GM12878 (cell line): ENCODE data around the gene CDC42SE2. TPM values are rescaled to one million over a fixed set of nuclear protein-coding genes. Genes with fewer than 3 reads are reported as not detected.

Experiments
- ATAC-seq: fragments of 200-7000 bp; cut with Tn5 transposase; 3 replicates; pipeline ENCODE4 v1.9.1; 2020; ENCODE audit warnings: mild to moderate bottlenecking, moderate library complexity
- BruUV-seq: library from RNA; stranded (reverse); fragments of 400-500 nt; replicated peaks from 2 replicates; lab custom pipeline; 2021; lab: Mats Ljungman, UMichigan
- CTCF ChIA-PET: fragments of 300-600 bp; sonication (Branson Sonifier 250); formaldehyde crosslinking; extraction: SDS; loops from one replicate; lab custom pipeline; 2021; ENCODE audit warnings: inconsistent platforms; lab: Yijun Ruan, JAX
- POLR2A ChIA-PET: fragments of 350-600 bp; formaldehyde crosslinking; extraction: SDS; loops from one replicate; lab custom pipeline; 2021; ENCODE audit warnings: inconsistent platforms; lab: Charles Lee
- RAD21 ChIA-PET: fragments of 300-600 bp; sonication (Branson Sonifier 250); formaldehyde crosslinking; loops from one replicate; lab custom pipeline; 2023; ENCODE audit warnings: antibody characterized with exemption; ENCODE audit not compliant: unreplicated experiment; lab: Charles Lee
- SMC1A ChIA-PET: fragments of 300-600 bp; sonication (Branson Sonifier 250); formaldehyde crosslinking; loops from one replicate; lab custom pipeline; 2023; ENCODE audit not compliant: unreplicated experiment, uncharacterized antibody; lab: Charles Lee
- DNase-seq: peaks from one replicate; pipeline ENCODE4 v3.0.0-alpha.2; 2011; ENCODE audit warnings: low read depth, low spot score
- FAIRE-seq: peaks from 3 replicates; lab custom pipeline; 2011; peaks lifted over from hg19 to GRCh38; lab: Jason Lieb, UNC
- H2AFZ ChIP-seq: 2 replicates; pipeline ENCODE4 v1.6.0; 2011; ENCODE audit warnings: low read depth, low read length, control low read depth; ENCODE audit not compliant: control insufficient read depth
- H3K27ac ChIP-seq: 2 replicates; pipeline ENCODE4 v1.5.1; 2011; ENCODE audit warnings: control low read depth; ENCODE audit not compliant: control insufficient read depth, insufficient read depth
- H3K27me3 ChIP-seq, 2 experiments: replicated peaks in 1 of 2; 2 replicates each; pipeline versions ENCODE4 v1.6.0 to v1.6.1; 2011; ENCODE audit warnings: low read length in 1 of 2; ENCODE audit not compliant: control insufficient read depth in 2 of 2, insufficient read depth in 2 of 2
- H3K36me3 ChIP-seq, 2 experiments: 2 replicates each; pipeline ENCODE4 v1.5.1; 2011; ENCODE audit warnings: low read length in 1 of 2; ENCODE audit not compliant: control insufficient read depth in 2 of 2, insufficient read depth in 2 of 2
- H3K4me1 ChIP-seq: 2 replicates; pipeline ENCODE4 v1.6.1; 2011; ENCODE audit warnings: mild to moderate bottlenecking, low read length, moderate library complexity, mixed read lengths; ENCODE audit not compliant: control insufficient read depth, insufficient read depth
- H3K4me2 ChIP-seq: 2 replicates; pipeline ENCODE4 v1.6.0; 2011; ENCODE audit warnings: control low read depth; ENCODE audit not compliant: control insufficient read depth, insufficient read depth
- H3K4me3 ChIP-seq: fragments of 200-600 bp; sonication (generic); 2 replicates; pipeline ENCODE4 v1.5.1; 2016
- H3K79me2 ChIP-seq: 2 replicates; pipeline ENCODE4 v1.6.0; 2011; ENCODE audit warnings: low read length; ENCODE audit not compliant: control insufficient read depth, insufficient read depth
- H3K9ac ChIP-seq: 2 replicates; pipeline ENCODE4 v1.8.0; 2011; ENCODE audit warnings: low read length, control low read depth, mixed read lengths; ENCODE audit not compliant: control insufficient read depth, insufficient read depth
- H3K9me3 ChIP-seq: replicated peaks from 3 replicates; pipeline ENCODE4 v1.5.1; 2011; ENCODE audit warnings: mild to moderate bottlenecking, low read length; ENCODE audit not compliant: control insufficient read depth, insufficient read depth
- H4K20me1 ChIP-seq: 2 replicates; pipeline ENCODE4 v1.6.0; 2011; ENCODE audit not compliant: control insufficient read depth, insufficient read depth
- BMI1 ChIP-seq: fragments of 450-650 bp; IDR thresholded peaks from 2 replicates; pipeline ENCODE4 v1.6.1; 2016; ENCODE audit warnings: mild to moderate bottlenecking, moderate library complexity, borderline replicate concordance
- MXI1 ChIP-seq: fragments of 150-350 bp; IDR thresholded peaks from 2 replicates; pipeline ENCODE4 v1.6.1; 2011; ENCODE audit warnings: low read depth, mild to moderate bottlenecking, inconsistent platforms, low read length, improper control_type of control experiment
- RAD21 ChIP-seq: IDR thresholded peaks from 2 replicates; pipeline ENCODE4 v1.6.1; 2011; ENCODE audit warnings: mild to moderate bottlenecking, low read depth, low read length, moderate library complexity; ENCODE audit not compliant: insufficient read depth
- WGBS: methylation state at CpG from one replicate; pipeline ENCODE4 v1.1.6; 2016; ENCODE audit warnings: low lambda C conversion rate; ENCODE audit not compliant: insufficient replicate concordance, insufficient coverage; ENCODE audit errors: missing lambda C conversion rate; 5-methylcytosine and 5-hydroxymethylcytosine counted together
- in situ Hi-C: fragments of 300-500 bp; cut with MboI; formaldehyde crosslinking; loops from 9 replicates; pipeline ENCODE4 v1.14.3; 2018; ENCODE audit warnings: mixed read lengths
- intact Hi-C: fragments of 100-400 bp; cut with micrococcal nuclease; formaldehyde crosslinking; loops from one replicate; pipeline ENCODE4 v1.14.2; 2022; ENCODE audit not compliant: unreplicated experiment
- polyA plus RNA-seq, 11 experiments: library from polyadenylated mRNA; depleted of rRNA in 4 of 11; unstranded in 6 of 11; stranded (reverse) in 5 of 11; fragments of >200 nt; fragmentation: Nextera tagmentation in 4 of 11; fragmentation: Illumina TruSeq in 1 of 11; extraction: Ambion mirVana in 4 of 11; extraction: Trizol in 1 of 11; gene quantifications; 1 replicate in 1 of 11; 2 replicates in 10 of 11; pipeline versions ENCODE4 v1.2.1 to v1.2.3, GENCODE V29; 2011 to 2016; ENCODE audit warnings: inconsistent platforms in 2 of 11, missing spikeins in 2 of 11, low read depth in 1 of 11
- total RNA-seq, 4 experiments: library from RNA; depleted of rRNA in 3 of 4; stranded (reverse); fragments of >200 nt in 3 of 4; fragmentation: Illumina TruSeq in 1 of 4; extraction: Trizol in 1 of 4; gene quantifications; 2 replicates each; pipeline versions ENCODE4 v1.2.1 to v1.2.3, GENCODE V29; 2013 to 2021
- TF ChIP-seq, protein P1 (sequence below), 3 experiments: IDR thresholded peaks in 2 of 3; conservative IDR thresholded peaks in 1 of 3; 2 replicates each; pipeline ENCODE4 v1.5.1; 2011; ENCODE audit warnings: low read depth in 3 of 3, low read length in 3 of 3, mild to moderate bottlenecking in 3 of 3, control low read depth in 2 of 3, moderate library complexity in 2 of 3, inconsistent platforms in 1 of 3, mixed read lengths in 1 of 3; ENCODE audit not compliant: control insufficient read depth in 2 of 3, insufficient read depth in 1 of 3; ENCODE audit errors: extremely low read depth in 1 of 3
- TF ChIP-seq, protein P2 (sequence below): IDR thresholded peaks from 2 replicates; pipeline ENCODE4 v1.6.1; 2012; ENCODE audit warnings: low read length, inconsistent platforms

Gene CDC42SE2
- total and polyA plus RNA-seq, 10 of the 15 experiments (the other 5 are each of a cell fraction or from before 2014, with no cell fraction given), result 57.0 to 148 (median 80.3) TPM

DNA sequence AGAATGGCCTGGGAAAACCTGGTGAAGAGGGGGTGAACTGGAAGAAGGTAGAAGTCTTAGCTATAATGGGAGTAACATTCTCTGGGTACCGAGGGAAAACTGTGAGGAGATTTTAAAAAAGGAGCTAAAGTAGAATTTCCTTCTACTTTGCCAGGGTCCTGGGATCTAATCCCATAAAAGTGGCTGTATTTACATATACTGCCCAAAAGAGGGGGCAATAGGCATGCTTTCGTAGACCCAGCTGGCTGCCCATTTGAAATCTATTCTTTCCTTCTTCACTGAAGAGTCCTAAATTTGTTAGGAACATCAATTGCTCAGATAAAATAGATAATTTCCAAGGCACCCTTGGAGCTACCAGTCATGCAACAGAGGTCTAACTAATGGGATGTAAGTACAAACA is 159.2 kb downstream of the CDC42SE2 start:
- peaks cover 1 to 3% of the 10 kb centered on the region in 2 experiments; a peak in 3 of 4 replicates for H3K36me3 ChIP-seq
- intact Hi-C loops (loop anchor here (2.0 kb wide), 2 partner anchors 586 to 640 kb away; no protein-coding TSS in a partner anchor), in situ Hi-C loops (loop anchor here (10.0 to 25.0 kb wide), 2 partner anchors 582 to 1311 kb away; no protein-coding TSS in a partner anchor)
- no peak for DNase-seq
- H3K27me3 ChIP-seq, result no peaks in the 10 kb centered on the region
- TF ChIP-seq, protein P1, sequence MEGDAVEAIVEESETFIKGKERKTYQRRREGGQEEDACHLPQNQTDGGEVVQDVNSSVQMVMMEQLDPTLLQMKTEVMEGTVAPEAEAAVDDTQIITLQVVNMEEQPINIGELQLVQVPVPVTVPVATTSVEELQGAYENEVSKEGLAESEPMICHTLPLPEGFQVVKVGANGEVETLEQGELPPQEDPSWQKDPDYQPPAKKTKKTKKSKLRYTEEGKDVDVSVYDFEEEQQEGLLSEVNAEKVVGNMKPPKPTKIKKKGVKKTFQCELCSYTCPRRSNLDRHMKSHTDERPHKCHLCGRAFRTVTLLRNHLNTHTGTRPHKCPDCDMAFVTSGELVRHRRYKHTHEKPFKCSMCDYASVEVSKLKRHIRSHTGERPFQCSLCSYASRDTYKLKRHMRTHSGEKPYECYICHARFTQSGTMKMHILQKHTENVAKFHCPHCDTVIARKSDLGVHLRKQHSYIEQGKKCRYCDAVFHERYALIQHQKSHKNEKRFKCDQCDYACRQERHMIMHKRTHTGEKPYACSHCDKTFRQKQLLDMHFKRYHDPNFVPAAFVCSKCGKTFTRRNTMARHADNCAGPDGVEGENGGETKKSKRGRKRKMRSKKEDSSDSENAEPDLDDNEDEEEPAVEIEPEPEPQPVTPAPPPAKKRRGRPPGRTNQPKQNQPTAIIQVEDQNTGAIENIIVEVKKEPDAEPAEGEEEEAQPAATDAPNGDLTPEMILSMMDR (IDR thresholded peaks at IDR 0.05 in 2 of 3, conservative IDR thresholded peaks at IDR 0.05 in 1 of 3; ENCODE audit: control insufficient read depth in 2 of 3, extremely low read depth in 1 of 3, insufficient read depth in 1 of 3, low read depth in 3 of 3, low read length in 3 of 3), result peak; percentile 19 to 55 (median 41); a peak in 3 of 6 replicates
- no peak for TF ChIP-seq BMI1
- TF ChIP-seq MXI1, result no peak
- TF ChIP-seq, protein P2, sequence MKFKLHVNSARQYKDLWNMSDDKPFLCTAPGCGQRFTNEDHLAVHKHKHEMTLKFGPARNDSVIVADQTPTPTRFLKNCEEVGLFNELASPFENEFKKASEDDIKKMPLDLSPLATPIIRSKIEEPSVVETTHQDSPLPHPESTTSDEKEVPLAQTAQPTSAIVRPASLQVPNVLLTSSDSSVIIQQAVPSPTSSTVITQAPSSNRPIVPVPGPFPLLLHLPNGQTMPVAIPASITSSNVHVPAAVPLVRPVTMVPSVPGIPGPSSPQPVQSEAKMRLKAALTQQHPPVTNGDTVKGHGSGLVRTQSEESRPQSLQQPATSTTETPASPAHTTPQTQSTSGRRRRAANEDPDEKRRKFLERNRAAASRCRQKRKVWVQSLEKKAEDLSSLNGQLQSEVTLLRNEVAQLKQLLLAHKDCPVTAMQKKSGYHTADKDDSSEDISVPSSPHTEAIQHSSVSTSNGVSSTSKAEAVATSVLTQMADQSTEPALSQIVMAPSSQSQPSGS, result no peak
- TF ChIP-seq RAD21, result peak; percentile 40; the same call in 1 of the 2 replicates
- H3K27ac ChIP-seq, result no peak overlapping the region
- no peaks in the 10 kb centered on the region for H3K79me2 ChIP-seq
- ChIA-PET SMC1A (interaction anchor here (0.9 to 2.9 kb wide), 11 partner anchors 18 to 596 kb away, joined by 3 to 12 read pairs (median 3); no protein-coding TSS in a partner anchor), CTCF (interaction anchor here (0.7 to 3.3 kb wide), 18 partner anchors 13 to 640 kb away, joined by 3 to 25 read pairs (median 4); no protein-coding TSS in a partner anchor), RAD21 (interaction anchor here (1.3 to 2.8 kb wide), 3 partner anchors 214 to 584 kb away, joined by 4 to 15 read pairs (median 8); no protein-coding TSS in a partner anchor), POLR2A (no interaction called here)
- H3K4me2 ChIP-seq, result no peak overlapping the region
- no peaks in the 10 kb centered on the region for H4K20me1 ChIP-seq
- WGBS, result 78% methylated on average over 2 of the region's 2 CpGs
- 0 out of 2 replicates have a peak, but pooled peaks cover 2% of the 10 kb centered on the region for H3K4me1 ChIP-seq
- H3K9me3 ChIP-seq, result no peaks in the 10 kb centered on the region
- H2AFZ ChIP-seq, result no peak overlapping the region
- FAIRE-seq, result no peak
- BruUV-seq, result no TSS peak
- no peak overlapping the region for H3K4me3 ChIP-seq
- no peak overlapping the region for H3K9ac ChIP-seq
- ATAC-seq, result no peak; the same call in 2 of the 3 replicates
